ENCODE data around the gene ZNF337. TPM values are rescaled to one million over a fixed set of nuclear protein-coding genes. Genes with fewer than 3 reads are reported as not detected.
"Not testable (repeated sequence)": the region's sequence is repeated elsewhere in the genome, so short reads cannot be mapped to it uniquely, and the experiment has no call there.

ZNF337 gene
- total RNA-seq, 1 donor from 2014 or later = 18.8 TPM

GRCh38 chr20:25705830-25706351 is 9.2 kb upstream of the ZNF337 start:
- H3K4me3 Mint-ChIP-seq = no peak overlapping the region
- no peaks in the 10 kb centered on the region for H3K4me1 Mint-ChIP-seq
- no peak overlapping the region for H3K27ac Mint-ChIP-seq (ENCODE audit: unreplicated experiment)
- H3K9me3 Mint-ChIP-seq = peaks cover 11% of the 10 kb centered on the region
- H3K27me3 Mint-ChIP-seq (ENCODE audit: low read depth) = peaks cover 23% of the 10 kb centered on the region
- no peak for DNase-seq (ENCODE audit: low read depth, low spot score)
- peaks cover 11% of the 10 kb centered on the region for H3K36me3 Mint-ChIP-seq (ENCODE audit: low read depth)
- no peak for TF ChIP-seq CTCF (conservative IDR thresholded peaks at IDR 0.05)

GRCh38 chr20:25704303-25704702 is 7.7 kb upstream of the ZNF337 start:
- Mint-ChIP-seq H3K9me3 (peaks cover 20% of the 10 kb centered on the region), H3K27me3 (ENCODE audit: low read depth) (peaks cover 24% of the 10 kb centered on the region), H3K36me3 (ENCODE audit: low read depth) (peaks cover 19% of the 10 kb centered on the region)
- not testable (repeated sequence) for H3K27ac Mint-ChIP-seq (ENCODE audit: unreplicated experiment); H3K4me3 Mint-ChIP-seq; H3K4me1 Mint-ChIP-seq; DNase-seq (ENCODE audit: low read depth, low spot score)

GRCh38 chr20:25700835-25701234 is 4.2 kb upstream of the ZNF337 start:
- H3K36me3 Mint-ChIP-seq (ENCODE audit: low read depth) = peaks cover 17% of the 10 kb centered on the region
- peaks cover 20% of the 10 kb centered on the region for H3K9me3 Mint-ChIP-seq
- DNase-seq (ENCODE audit: low read depth, low spot score); H3K4me3 Mint-ChIP-seq; H3K27ac Mint-ChIP-seq (ENCODE audit: unreplicated experiment); H3K4me1 Mint-ChIP-seq: not testable (repeated sequence)
- peaks cover 38% of the 10 kb centered on the region for H3K27me3 Mint-ChIP-seq (ENCODE audit: low read depth)

DNA sequence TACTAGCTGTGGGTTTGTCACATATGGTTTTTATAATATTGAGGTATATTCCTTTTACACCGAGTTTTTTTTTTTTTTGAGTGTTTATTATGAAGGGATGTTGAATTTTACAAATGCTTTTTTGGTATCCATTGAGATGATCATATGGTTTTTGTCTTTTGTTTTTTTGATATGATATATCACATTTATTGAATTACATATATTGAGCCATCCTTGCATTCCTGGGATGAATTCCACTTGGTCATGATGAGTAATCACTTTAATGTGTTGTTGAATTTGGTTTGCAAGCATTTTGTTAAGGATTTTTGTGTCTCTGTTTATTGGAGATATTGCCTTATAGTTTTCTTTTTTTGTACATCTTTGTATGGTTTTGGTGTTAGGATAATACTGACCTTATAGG is 3.3 kb upstream of the ZNF337 start:
- Mint-ChIP-seq H3K36me3 (ENCODE audit: low read depth) (peaks cover 17% of the 10 kb centered on the region), H3K27me3 (ENCODE audit: low read depth) (peaks cover 38% of the 10 kb centered on the region), H3K4me3 (no peak overlapping the region), H3K9me3 (peaks cover 20% of the 10 kb centered on the region), H3K4me1 (peaks cover 8% of the 10 kb centered on the region), H3K27ac (ENCODE audit: unreplicated experiment) (no peak overlapping the region)
- no peak for DNase-seq (ENCODE audit: low read depth, low spot score)
- TF ChIP-seq CTCF (conservative IDR thresholded peaks at IDR 0.05) = no peak

DNA sequence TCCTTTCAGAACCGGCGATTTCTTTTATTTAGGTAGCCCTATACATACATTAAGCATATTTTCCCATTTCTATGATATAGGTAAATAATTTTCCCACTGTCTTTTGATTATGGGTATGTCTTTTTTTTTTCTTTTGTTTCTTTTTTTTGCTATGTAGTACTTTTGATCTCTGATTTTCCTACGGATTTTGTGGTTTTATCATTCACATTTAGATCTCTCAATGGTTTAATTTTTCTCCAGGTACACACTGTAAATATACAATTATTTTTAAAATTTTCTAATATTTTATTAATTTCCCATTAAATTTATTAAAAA is 436 bp upstream of the ZNF337 start:
- Mint-ChIP-seq H3K36me3 (ENCODE audit: low read depth) (peaks cover 19% of the 10 kb centered on the region), H3K4me1 (peaks cover 18% of the 10 kb centered on the region), H3K9me3 (peaks cover 13% of the 10 kb centered on the region), H3K27me3 (ENCODE audit: low read depth) (peaks cover 18% of the 10 kb centered on the region), H3K4me3 (peak overlapping the region; percentile 99), H3K27ac (ENCODE audit: unreplicated experiment) (peak overlapping the region; percentile 93)
- DNase-seq (ENCODE audit: low read depth, low spot score) = no peak
- TF ChIP-seq CTCF (conservative IDR thresholded peaks at IDR 0.05) = no peak

- Mint-ChIP-seq H3K4me3 (peak overlapping the region; percentile 99), H3K27me3 (ENCODE audit: low read depth) (peaks cover 18% of the 10 kb centered on the region), H3K27ac (ENCODE audit: unreplicated experiment) (peak overlapping the region; percentile 88), H3K9me3 (peaks cover 10% of the 10 kb centered on the region), H3K4me1 (peaks cover 18% of the 10 kb centered on the region), H3K36me3 (ENCODE audit: low read depth) (peaks cover 24% of the 10 kb centered on the region)
- no peak for DNase-seq (ENCODE audit: low read depth, low spot score)
- TF ChIP-seq CTCF (conservative IDR thresholded peaks at IDR 0.05) = no peak
Observed at GRCh38 chr20:25695532-25696370, 902 bp downstream of the ZNF337 start.
